GOT3 (cell line): Measurements from ENCODE around the gene CYB561D1.

Experiments used
- DNase-seq: peaks from one replicate; lab custom pipeline; 2025; ENCODE audit warnings: mixed read lengths; lab: John Stamatoyannopoulos, UW

CYB561D1 gene

GRCh38 chr1:109501644-109502363 lies 7.9 kb downstream of the CYB561D1 start:
- no peak for DNase-seq

- no peak for DNase-seq
Observed at GRCh38 chr1:109502364-109502851, 8.5 kb downstream of the CYB561D1 start.

GRCh38 chr1:109503935-109504334 lies 10.0 kb downstream of the CYB561D1 start:
- no peak for DNase-seq

DNA sequence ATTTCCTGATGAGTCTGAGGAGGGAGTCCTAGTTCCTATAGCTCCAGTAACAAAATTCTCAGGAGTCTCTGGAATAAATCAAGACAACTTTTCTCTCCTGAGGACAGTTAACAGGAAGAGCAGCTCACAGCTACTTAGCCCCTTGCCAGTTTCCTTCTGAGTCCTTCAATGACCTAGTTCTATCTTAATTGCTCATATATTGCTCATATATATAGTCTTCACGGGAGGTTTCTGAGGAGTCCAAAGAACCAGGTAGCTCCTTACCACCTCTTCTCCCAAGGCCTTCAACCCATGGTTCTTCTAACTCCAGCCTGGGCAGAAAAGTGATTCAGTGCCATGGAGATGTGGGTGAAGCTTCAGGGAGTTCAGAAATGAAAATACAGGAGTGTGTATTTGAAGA lies 11.1 kb downstream of the CYB561D1 start:
- no peak for DNase-seq

DNA sequence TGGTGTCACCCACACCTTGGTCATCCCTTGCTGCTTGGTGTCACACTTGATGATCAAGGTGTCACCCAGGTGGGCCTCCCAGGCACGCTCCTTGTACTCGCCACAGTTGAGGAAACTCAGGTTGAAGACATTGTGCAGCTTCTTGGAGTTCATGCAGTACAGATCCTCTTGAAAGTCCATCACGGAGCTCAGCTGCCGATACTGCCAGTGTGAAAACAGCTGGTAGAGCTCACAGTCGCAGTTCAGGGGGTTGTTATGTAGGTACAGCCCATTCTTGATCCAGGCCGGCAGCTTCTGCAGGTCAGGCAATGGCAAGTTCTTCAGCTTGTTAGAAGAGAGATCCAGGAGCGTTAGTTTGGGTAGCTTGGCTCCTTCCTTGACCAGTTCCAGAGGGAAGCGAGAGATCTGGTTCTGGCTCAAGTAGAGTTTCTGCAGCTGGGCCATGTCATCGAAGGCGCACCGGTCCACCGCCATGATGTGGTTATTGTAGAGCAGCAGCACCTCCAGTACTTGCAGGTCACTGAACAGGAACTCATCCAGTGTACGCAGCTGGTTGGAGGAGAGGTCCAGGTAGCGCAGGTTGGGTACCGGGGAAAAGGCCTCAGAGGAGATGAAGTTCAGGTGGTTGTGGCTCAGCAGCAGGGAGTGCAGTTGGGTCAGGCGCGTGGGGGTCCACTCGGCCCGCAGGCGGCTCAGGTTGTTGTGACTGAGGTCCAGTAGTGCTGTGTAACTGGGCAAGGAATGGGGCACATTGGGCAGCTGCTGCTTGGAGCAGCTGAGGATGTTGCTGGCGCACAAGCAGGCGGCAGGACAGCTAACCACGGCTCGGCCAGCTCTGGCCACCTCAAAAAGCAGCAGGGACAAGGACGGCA lies 14.3 kb downstream of the CYB561D1 start:
- no peak for DNase-seq

DNA sequence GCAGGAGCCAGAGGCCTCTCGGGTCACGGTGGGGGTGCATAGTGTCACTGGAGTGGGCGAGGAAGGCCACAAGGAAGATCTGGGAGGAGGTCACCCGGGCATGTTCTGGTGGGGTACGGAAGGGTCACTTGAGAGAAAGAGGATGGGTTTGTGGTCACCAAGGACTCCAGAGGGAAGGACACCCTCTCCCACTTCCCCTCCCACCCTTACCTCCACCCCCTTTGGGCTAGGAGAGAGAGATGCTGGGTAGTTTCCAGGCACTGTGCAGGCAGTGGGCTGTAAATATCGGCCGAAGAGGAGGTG lies 14.9 kb downstream of the CYB561D1 start:
- no peak for DNase-seq

DNA sequence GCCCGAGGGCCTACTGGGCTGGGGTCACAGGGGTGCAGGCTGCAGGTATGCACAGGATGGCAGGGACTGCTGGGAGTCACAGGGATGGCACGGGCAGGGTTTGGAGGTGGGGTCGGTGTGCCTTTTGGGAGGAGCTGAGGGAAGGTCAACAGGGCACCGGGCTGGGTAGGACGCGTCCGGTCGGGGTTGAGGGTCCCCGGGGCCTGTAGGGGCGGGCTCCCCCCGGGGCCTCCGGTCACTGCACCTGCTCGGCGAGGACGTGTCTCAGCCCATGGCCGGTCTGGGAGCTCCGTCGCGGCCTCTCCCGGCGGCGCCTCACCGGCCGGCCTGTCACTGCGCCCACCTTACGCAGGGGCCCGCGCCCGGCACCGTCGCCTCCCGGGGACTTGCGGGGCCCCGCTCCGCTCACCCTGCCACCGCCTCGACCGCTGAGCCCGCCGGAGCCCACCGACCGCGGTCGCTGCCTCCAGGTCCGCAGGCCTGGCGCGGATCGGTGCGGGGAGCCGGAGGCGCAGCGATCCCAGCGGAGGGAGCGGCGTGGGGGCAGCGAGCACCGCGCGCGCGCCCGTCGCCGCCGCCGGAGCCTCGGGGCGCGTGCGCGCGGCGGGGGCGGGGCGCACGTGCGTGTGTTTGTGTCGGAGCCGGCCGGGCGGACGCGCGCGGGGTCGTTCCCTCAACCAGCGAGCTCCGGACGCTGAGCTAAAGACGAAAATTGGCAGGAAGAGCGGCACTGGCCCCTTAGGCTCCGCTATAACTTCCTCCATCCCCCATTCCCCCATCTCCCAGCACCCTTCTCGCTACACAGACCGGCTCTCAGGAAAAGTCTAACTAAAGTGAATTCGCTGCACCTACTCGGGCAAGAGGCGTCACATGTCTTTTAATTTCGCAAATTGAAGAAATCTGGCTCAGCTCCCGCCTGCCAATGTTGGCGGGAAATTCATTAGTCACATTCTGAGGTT lies 15.6 kb downstream of the CYB561D1 start, which contains the start of gene AMIGO1:
TSS of gene AMIGO1 (minus strand) at position 552 of the 959 bp plus-strand sequence. CDS start 815 bp downstream, outside the sequence.
- no peak for DNase-seq

- DNase-seq = no peak
Observed at GRCh38 chr1:109513110-109513710, 19.3 kb downstream of the CYB561D1 start.

GRCh38 chr1:109514846-109515245 lies 21.0 kb downstream of the CYB561D1 start:
- no peak for DNase-seq

DNA sequence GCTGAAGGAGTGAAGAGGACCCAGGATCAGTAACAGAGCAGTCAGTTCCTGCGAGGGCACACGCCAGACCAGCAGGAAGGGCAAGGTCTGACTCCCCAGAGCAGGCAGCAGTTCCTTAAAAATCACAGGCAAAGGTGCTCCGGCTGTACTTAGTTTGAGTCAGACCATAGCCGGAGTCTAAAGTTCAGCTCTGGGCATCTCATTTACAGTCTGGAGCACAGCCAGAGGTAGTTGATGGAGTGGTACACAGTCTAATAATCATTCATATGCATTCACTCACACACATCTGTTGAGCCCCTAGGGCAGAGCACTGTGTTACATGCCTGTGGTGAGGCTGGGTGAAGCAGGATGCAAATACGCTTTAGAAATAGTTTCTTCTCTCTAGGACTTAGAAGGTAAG lies 23.0 kb downstream of the CYB561D1 start:
- no peak for DNase-seq

DNA sequence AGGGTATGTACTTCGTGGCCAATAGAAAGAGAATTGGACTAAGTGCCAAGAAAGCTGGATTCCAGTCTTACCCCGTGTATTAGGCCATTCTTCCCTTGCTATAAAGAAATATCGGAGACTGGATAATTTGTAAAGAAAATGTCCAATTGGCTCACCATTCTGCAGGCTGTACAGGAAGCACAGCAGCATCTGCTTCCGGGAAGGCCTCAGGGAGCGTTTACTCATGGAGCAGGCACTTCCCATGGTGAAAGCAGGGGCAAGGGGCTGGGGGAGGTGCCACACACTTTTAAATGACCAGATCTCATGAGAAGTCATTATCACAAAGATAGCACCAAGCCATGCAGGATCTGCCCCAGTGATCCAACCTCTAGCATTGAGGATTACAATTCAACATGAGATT lies 23.4 kb downstream of the CYB561D1 start:
- DNase-seq = no peak

DNA sequence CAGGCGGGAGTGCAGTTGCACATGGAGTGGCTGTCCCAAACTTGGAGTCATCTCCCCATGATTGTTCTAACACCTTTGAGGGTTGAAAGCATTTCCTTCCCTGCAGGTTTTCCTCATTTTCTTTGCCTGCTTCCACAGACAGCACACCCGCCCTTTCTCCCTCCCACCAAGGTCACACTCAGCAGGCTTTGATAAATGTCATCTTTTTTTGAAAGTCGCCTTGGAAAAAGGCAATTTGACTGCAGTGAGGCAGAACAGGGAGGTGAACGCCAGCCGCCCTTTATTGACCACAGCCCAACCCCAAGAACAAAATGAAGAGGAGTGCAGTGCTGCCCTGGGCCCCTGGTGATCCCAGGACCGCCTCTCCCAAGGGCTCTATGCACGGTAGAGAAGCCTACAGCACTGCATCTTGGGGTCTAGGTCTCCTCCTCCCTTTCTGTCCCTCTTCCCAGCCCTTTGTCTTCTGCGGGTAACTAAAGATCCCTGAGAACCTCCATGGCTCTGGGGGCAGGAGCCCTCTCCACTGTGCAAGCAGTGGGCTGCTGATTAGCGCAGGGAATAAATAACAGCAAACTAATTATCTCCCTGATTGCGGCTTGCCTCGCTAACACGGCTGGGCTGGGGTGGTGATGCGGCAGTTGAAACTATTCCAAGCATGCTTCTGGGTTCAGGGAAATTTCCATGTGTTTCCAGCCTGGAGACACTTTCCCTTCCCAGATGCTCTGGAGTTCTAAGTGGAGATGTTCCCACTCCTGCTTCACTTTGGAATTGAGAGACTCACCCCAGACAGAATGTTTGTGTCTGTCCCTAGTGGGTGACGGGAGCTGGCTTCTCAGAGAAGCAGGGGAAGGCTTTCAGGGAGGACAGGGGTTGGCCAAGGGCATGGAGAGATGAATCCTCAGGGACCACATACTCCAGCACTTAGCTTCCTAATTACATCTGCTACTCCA lies 27.4 kb downstream of the CYB561D1 start:
- DNase-seq = no peak

GRCh38 chr1:109522026-109522425 lies 28.1 kb downstream of the CYB561D1 start:
- DNase-seq = no peak

- DNase-seq = no peak
Observed at GRCh38 chr1:109523706-109524105, 29.8 kb downstream of the CYB561D1 start.

GRCh38 chr1:109527098-109527811 lies 33.4 kb downstream of the CYB561D1 start:
- DNase-seq = no peak

DNA sequence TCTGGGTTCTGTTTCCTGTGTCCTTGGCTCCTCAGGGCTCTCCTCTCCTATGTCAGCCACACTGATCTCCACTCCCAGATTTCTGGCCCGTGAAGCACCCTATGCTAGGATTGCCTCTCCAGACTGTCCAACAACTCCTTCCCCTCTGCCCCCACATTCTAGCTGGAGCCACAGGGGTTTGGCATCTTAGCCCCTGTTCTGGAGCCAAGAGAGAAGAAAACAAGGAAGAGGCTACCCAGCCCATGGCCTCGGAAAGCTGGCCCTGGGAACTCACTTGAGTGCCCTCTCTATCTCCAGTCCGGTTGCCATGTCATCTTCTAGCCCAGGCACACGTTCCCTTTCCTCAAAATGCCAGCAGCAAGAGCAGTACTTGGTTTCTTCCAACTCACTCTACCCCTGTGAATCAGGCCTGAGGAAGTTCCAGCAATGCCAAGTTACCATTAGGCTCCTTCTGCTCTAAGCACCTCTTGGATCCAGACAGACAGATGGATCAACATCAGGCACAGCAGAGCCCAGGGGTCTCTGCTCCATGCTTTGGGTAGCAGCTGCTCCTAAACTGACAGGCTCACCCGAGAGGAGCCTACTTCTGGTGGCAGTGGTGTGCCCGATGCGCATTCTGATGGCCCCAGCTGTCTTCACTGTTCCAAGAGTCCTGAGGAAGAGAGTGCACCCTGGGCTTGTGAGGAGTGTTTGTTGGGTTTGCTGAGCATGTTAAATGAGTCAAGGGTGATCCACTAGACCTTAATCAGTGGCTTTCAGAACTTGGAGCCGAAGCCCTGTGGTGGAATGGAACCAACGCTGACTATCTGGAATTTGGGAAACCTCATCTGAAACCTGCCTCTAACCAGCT lies 34.2 kb downstream of the CYB561D1 start:
- no peak for DNase-seq

DNA sequence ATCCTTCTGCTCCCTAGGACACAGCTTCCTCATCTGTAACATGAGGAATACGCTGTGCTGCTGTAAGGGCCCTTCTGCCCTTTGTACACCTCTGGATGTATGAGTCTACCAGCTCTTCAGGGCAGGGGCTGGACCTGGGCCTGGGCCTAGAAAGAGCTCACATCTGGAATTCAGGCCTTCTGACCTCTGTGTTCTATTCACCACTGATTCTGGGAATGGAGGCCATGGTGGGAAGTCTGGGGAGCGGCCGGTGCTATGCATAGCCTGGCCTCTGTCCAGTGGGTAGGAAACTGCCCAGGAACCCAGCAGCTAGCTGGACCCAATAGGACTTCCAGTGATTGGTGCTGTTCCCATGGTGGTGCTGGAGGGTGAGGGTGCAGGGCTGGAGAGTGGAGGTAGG lies 34.8 kb downstream of the CYB561D1 start:
- DNase-seq = no peak

GRCh38 chr1:109529881-109530456 lies 36.1 kb downstream of the CYB561D1 start:
- no peak for DNase-seq
